Activated naive CD4-positive, alpha-beta T cell treated with anti-CD3 and anti-CD28 coated beads, Interleukin-2, amount 10 ng/mL, durations not matched to agents 7 days and 5 days (primary cell): ENCODE measurements around the gene LYRM2.
"Not testable (repeated sequence)": the region's sequence is repeated elsewhere in the genome, so short reads cannot be mapped to it uniquely, and the experiment has no call there.

ENCODE experiments used
- CTCF ChIA-PET: fragments of 350-600 bp; sonication (Branson Sonifier 250); formaldehyde crosslinking; loops from one replicate; lab custom pipeline; 2021; ENCODE audit warnings: antibody characterized with exemption; lab: Charles Lee
- DNase-seq: peaks from one replicate; pipeline ENCODE4 v3.0.0-alpha.2; 2020
- H3K27ac Mint-ChIP-seq: one replicate; pipeline ENCODE4 v1.8.0; 2021; ENCODE audit warnings: mild to moderate bottlenecking, moderate library complexity, mixed read lengths
- H3K27me3 Mint-ChIP-seq: one replicate; pipeline ENCODE4 v1.8.0; 2021; ENCODE audit warnings: mild to moderate bottlenecking, mixed read lengths
- H3K36me3 Mint-ChIP-seq: one replicate; pipeline ENCODE4 v1.8.0; 2021; ENCODE audit warnings: mixed read lengths
- H3K4me1 Mint-ChIP-seq: one replicate; pipeline ENCODE4 v1.8.0; 2021; ENCODE audit warnings: mixed read lengths
- H3K4me3 Mint-ChIP-seq: one replicate; pipeline ENCODE4 v1.8.0; 2021; ENCODE audit warnings: mild to moderate bottlenecking, moderate library complexity, mixed read lengths
- H3K9me3 Mint-ChIP-seq: one replicate; pipeline ENCODE4 v1.8.0; 2021; ENCODE audit warnings: mixed read lengths

The LYRM2 gene

DNA sequence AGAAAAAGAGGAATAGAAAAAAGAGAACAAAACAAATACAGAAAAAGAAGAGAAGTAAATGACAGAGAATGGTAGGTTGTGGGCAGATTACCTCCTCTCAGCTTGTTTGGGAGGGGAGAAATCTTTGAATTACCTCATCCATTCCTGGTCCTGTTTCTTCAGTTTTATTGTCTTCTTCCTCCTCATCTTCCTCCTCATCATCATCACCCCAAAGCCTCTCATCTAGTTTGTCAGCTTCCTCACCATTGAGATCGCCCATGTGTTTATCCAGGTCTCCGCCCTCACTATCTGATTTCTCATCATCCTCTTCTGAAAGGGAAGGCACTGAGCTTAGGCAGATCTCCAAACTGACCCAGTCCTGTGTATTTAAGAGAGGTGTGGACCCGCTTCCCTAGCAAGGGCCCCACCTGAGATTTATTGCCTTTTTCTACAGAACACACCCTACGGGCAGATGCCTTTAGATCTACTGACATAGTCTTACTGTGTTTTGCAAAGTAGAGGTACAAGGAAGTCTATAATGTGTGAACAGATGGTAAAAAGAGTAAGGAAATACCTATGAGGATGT is 24.2 kb upstream of the LYRM2 start:
- Mint-ChIP-seq H3K4me3 (no peak overlapping the region), H3K4me1 (peaks cover 3% of the 10 kb centered on the region), H3K27me3 (no peaks in the 10 kb centered on the region), H3K36me3 (peaks cover 54% of the 10 kb centered on the region), H3K27ac (peak overlapping the region; percentile 69), H3K9me3 (no peaks in the 10 kb centered on the region)
- CTCF ChIA-PET = no interaction called here
- DNase-seq = no peak

DNA sequence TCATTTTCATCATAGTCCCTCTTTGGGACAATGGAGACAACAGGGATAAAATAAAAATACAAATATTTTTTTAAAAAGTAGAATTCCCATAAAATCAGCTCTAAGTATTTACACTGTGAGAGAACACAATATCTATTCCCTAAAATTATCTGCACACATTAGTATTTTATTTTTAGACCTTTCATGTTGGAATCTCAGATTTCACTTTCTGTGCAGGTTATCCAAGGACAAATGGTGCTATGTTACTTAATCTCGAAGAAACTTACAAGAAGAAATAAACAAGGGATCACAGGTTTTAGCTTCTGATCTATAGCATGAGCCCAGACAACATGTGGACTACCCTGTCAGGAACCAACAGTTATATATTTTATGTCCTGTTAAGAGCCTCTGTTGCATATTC is 23.0 kb upstream of the LYRM2 start:
- no peak for DNase-seq
- Mint-ChIP-seq H3K36me3 (peaks cover 61% of the 10 kb centered on the region), H3K9me3 (no peaks in the 10 kb centered on the region), H3K4me3 (no peak overlapping the region), H3K27ac (no peak overlapping the region), H3K4me1 (peaks cover 3% of the 10 kb centered on the region), H3K27me3 (no peaks in the 10 kb centered on the region)
- CTCF ChIA-PET = no interaction called here

DNA sequence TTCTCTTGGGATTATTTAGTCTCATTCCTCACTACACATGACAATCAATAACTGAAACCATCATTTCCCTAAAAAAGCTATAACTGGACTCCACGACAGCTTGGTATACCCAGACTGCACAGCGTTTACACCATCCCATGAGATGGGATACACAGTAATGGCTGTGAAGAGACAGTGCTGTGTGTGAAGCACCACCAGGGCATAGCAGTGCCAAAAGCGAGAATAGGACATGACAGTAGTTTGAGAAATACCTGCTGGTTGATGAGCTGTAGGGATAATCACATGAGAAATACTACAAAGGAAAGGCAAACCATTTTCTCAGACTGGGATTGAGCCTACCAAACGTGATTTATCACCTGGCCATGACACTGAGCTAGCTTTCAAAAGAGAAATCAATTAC is 22.4 kb upstream of the LYRM2 start:
- CTCF ChIA-PET = no interaction called here
- no peak overlapping the region for H3K27ac Mint-ChIP-seq

DNA sequence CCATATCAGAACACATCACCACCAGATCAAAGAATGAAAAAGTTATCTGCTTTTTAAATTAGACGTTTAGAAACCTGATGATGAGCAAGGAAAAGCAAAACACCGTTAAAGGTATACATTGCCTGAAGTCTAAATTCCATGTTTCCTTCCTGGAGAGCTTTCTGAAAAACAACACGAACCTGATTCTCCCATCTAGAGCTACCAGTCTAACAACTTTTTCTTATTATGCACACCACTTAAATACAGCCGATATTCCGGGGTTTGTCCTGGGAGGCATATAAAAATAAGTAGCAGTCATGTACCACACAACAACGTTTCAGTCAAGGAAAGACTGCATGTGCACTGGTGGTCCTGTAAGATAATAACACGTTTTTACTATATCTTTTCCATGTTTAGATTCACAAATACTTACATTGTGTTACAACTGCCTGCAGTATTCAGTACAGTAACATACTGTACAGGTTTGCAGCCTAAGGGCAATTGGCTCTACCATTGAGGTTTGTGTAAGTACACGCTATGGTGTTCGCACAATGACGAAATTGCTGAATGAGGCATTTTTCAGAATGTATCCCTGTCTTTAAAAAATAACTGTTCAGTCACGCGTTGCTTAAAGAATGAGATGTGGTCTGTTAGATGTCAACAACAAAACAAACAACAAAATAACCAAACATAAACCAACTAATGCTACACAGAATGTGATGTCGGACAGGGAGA is 19.1 kb upstream of the LYRM2 start:
- DNase-seq = no peak
- Mint-ChIP-seq H3K36me3 (peaks cover 61% of the 10 kb centered on the region), H3K9me3 (no peaks in the 10 kb centered on the region), H3K27ac (no peak overlapping the region), H3K27me3 (no peaks in the 10 kb centered on the region), H3K4me3 (no peak overlapping the region), H3K4me1 (no peaks in the 10 kb centered on the region)
- CTCF ChIA-PET = interaction anchor here (0.6 kb wide), 1 partner anchor 80 kb away, joined by 3 read pairs; no protein-coding TSS in a partner anchor

More for the DNA sequence above, 22.4 kb upstream of the LYRM2 start:
- Mint-ChIP-seq H3K4me1 (peaks cover 3% of the 10 kb centered on the region), H3K36me3 (peaks cover 61% of the 10 kb centered on the region), H3K27me3 (no peaks in the 10 kb centered on the region), H3K9me3 (no peaks in the 10 kb centered on the region), H3K4me3 (no peak overlapping the region)
- DNase-seq = no peak

DNA sequence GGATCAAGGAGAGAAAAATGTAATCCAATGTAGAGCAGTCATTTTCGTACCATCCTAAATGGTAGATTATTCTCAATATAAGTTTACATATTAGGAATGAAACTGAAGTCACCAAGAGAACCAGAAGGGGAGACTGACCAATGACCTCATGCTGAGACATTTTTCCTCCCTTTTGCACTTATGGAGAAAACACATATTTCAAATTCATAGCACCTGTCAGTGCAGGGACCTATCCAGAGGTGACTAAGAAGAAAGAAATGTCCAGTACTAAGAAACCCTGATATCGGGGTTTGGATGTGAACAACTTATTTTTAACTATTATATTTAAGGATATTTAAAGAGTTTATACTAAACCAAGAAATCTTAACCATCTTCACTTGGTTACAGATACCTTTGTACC is 16.6 kb upstream of the LYRM2 start:
- no peaks in the 10 kb centered on the region for H3K4me1 Mint-ChIP-seq
- CTCF ChIA-PET = no interaction called here
- DNase-seq = no peak
- H3K36me3 Mint-ChIP-seq = peaks cover 56% of the 10 kb centered on the region
- H3K27ac Mint-ChIP-seq = no peak overlapping the region
- H3K27me3 Mint-ChIP-seq = no peaks in the 10 kb centered on the region
- no peaks in the 10 kb centered on the region for H3K9me3 Mint-ChIP-seq
- no peak overlapping the region for H3K4me3 Mint-ChIP-seq

DNA sequence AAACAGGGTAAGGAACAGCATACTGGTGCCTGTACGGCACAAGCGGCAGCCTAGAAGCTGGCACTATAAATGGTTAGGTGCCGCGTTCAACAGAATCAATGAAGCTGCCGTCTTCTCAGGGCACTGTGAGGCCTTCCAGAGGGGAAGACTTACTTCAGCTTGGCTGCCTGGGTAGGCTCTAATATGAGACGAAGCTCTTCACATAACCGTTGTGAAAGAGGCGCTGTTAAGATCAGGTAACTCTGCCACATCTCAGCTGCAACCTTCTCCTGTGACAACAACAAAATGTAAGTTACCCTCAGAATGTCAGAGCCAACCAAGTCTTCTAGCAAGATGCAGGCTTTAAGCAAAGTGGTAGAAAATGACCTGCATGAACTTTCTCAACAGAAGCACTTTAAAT is 12.0 kb upstream of the LYRM2 start:
- Mint-ChIP-seq H3K27me3 (no peaks in the 10 kb centered on the region), H3K36me3 (peaks cover 47% of the 10 kb centered on the region), H3K4me1 (no peaks in the 10 kb centered on the region), H3K4me3 (no peak overlapping the region), H3K9me3 (no peaks in the 10 kb centered on the region), H3K27ac (no peak overlapping the region)
- DNase-seq = no peak
- CTCF ChIA-PET = no interaction called here

DNA sequence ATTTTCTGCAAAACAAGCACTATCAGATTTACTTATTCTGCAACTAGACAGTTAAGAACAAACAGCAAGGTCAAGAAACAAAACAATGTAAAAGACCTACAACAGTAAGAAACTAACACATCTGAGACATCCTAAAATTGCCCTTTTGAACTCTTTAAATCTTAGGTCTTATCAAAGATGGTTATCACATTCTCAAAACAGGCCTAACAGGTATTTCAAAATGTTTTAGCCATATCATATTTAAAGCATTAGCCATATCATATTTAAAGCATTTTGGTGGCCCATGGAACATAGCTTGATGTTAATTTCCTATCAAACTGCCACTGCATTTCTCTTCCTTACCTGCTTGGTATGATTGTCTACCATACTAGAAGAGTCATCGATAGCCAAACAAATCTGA is 11.1 kb upstream of the LYRM2 start:
- Mint-ChIP-seq H3K4me1 (no peaks in the 10 kb centered on the region), H3K9me3 (no peaks in the 10 kb centered on the region), H3K27me3 (no peaks in the 10 kb centered on the region), H3K27ac (no peak overlapping the region), H3K4me3 (no peak overlapping the region), H3K36me3 (peaks cover 48% of the 10 kb centered on the region)
- no peak for DNase-seq
- CTCF ChIA-PET = no interaction called here

DNA sequence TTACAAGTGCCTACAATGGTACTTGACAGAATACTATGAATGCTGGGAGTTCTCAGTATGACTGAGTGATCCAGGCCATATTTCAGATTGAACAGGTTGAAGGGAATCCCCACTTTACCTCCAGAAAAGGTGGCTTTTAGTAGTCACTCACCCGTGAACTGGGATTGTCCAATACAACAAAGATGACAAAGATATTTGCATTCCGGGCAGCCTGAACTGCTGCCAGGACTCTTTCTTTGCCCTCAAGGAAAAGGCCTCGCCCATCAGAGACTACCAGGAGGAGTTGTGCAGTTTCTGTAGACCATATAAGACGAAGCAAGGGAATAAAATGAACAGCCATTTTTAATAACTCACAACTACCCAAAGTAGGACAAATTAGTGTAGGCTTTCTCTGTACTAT is 6.3 kb upstream of the LYRM2 start:
- Mint-ChIP-seq H3K27me3 (no peaks in the 10 kb centered on the region), H3K9me3 (no peaks in the 10 kb centered on the region), H3K4me1 (no peaks in the 10 kb centered on the region), H3K36me3 (peaks cover 44% of the 10 kb centered on the region), H3K27ac (no peak overlapping the region), H3K4me3 (no peak overlapping the region)
- CTCF ChIA-PET = no interaction called here
- DNase-seq = no peak

DNA sequence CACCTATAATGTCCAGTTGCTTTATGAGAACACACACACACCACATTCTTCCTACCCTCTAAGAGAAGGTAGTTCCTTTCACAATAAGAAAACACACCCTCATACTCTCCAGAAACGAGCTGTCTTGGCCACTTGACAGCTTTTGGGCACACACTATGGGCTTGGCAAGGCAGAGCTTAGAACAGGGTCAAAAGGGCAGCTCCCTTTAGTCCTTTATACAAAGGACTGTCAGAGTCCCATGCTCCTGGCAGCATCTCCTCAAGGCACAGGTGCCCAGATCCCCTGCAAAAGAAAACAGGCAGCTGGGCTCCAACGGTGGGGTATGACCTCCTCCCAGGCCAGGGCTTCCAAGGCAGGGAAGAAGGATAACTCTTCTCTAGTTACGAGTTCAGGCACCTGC is 4.9 kb upstream of the LYRM2 start:
- Mint-ChIP-seq H3K27ac (no peak overlapping the region), H3K36me3 (peaks cover 42% of the 10 kb centered on the region), H3K4me3 (no peak overlapping the region), H3K9me3 (no peaks in the 10 kb centered on the region), H3K27me3 (no peaks in the 10 kb centered on the region), H3K4me1 (peaks cover 13% of the 10 kb centered on the region)
- DNase-seq = no peak
- CTCF ChIA-PET = no interaction called here

DNA sequence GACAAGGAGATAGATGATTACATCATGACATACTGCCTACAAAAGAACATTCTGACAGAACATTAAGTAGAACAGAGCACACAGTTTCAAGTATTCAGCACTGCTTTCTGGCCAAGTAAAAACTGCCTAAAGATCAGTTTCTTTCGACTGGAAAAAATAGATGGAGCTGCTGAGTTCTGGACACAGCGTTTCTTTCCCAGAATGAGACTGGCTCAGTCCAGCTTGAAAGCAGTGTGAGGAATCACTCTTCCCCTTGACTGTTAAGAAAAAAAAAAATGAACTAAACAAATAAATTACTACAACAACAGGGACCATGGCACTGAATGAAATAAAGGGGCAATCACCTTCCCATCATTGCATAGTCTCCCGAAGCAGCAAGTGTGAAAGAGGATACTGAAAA is 4.4 kb upstream of the LYRM2 start:
- Mint-ChIP-seq H3K27me3 (no peaks in the 10 kb centered on the region), H3K36me3 (peaks cover 40% of the 10 kb centered on the region), H3K4me3 (no peak overlapping the region), H3K27ac (no peak overlapping the region), H3K4me1 (peaks cover 18% of the 10 kb centered on the region), H3K9me3 (no peaks in the 10 kb centered on the region)
- no peak for DNase-seq
- CTCF ChIA-PET = no interaction called here

DNA sequence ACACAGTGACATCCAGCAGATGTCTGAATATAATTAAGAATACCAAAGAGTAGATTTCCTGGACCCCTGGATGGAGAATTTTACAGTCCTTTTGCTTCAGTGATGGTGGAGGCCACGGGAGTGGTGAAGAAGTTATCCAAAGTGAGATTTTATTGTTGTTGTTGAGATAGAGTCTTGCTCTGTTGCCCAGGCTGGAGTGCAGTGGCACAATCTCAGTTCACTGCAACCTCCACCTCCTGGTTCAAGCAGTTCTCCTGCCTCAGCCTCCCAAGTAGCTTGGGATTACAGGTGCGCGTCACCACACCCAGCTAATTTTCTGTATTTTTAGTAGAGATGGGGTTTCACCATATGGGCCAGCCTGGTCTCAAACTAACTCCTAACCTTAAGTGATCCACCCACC is 3.0 kb upstream of the LYRM2 start:
- H3K27me3 Mint-ChIP-seq, H3K27ac Mint-ChIP-seq, H3K9me3 Mint-ChIP-seq, CTCF ChIA-PET, H3K4me3 Mint-ChIP-seq, DNase-seq: not testable (repeated sequence)
- Mint-ChIP-seq H3K4me1 (peaks cover 29% of the 10 kb centered on the region), H3K36me3 (peaks cover 41% of the 10 kb centered on the region)

DNA sequence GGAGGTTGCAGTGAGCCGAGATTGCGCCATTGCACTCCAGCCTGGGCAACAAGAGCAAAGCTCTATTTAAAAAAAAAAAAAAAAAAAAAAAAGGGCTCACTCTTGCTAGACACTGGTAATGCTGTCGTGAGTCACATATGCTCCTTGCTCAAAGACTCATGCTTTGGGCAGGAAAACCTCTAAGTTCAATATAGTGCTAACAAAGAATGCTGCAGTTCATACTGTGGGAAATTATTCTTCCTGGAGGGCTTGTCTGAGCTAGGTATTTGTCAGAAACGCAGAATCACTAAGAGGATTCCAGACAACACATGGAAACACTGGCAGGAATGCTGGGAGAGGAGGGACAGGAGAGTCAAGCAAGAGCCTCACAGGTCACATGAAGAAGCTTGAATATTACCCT is 2.3 kb upstream of the LYRM2 start:
- CTCF ChIA-PET = interaction anchor here (0.7 kb wide), 1 partner anchor 359 kb away, joined by 3 read pairs; no protein-coding TSS in a partner anchor
- Mint-ChIP-seq H3K27me3 (no peaks in the 10 kb centered on the region), H3K4me1 (peaks cover 35% of the 10 kb centered on the region), H3K36me3 (peaks cover 46% of the 10 kb centered on the region), H3K9me3 (no peaks in the 10 kb centered on the region), H3K4me3 (no peak overlapping the region), H3K27ac (no peak overlapping the region)
- no peak for DNase-seq

DNA sequence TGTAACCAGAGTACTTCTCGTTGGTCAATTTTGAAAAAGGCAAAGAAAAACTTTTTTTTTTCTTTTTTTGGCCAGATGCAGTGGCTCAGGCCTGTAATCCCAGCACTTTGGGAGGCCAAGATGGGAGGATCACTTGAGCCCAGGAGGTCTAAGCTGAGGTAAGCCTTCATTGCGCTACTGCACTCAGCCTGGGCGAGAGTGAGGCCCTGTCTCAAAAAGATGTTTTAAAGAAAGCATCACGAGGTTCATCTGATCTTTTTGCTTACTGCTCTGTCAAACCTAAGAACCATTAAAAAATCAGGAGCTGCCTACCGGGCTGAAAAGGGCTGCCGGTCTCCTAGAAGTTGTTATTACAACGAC is 607 bp downstream of the LYRM2 start:
- Mint-ChIP-seq H3K4me3 (peak overlapping the region; percentile 91), H3K27me3 (no peaks in the 10 kb centered on the region), H3K4me1 (peaks cover 38% of the 10 kb centered on the region), H3K27ac (peak overlapping the region; percentile 97), H3K9me3 (no peaks in the 10 kb centered on the region), H3K36me3 (peaks cover 46% of the 10 kb centered on the region)
- CTCF ChIA-PET = interaction anchor here (1.0 to 1.9 kb wide), 2 partner anchors 28 to 155 kb away, joined by 3 to 6 read pairs; no protein-coding TSS in a partner anchor
- no peak for DNase-seq

DNA sequence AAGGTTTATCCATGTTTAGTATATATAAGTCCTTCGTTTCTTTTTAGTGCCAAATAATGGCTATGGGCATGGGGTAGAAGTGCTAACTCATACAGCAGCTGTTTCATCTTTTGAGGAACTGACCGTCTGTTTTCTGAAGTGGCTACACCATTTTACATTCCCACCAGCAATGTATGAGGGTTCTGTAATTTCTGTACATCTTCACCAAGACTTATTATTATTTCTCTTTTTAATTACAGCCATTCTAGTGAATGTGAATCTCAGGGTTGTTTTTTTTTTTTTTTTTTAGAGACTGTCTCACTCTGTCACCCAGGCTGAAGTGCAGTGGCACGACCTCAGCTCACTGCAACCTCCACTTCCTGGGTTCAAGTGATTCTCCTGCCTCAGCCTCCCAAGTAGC is 2.1 kb downstream of the LYRM2 start:
- not testable (repeated sequence) for H3K27ac Mint-ChIP-seq, DNase-seq, H3K9me3 Mint-ChIP-seq, H3K27me3 Mint-ChIP-seq, H3K4me3 Mint-ChIP-seq
- peaks cover 38% of the 10 kb centered on the region for H3K4me1 Mint-ChIP-seq
- peaks cover 46% of the 10 kb centered on the region for H3K36me3 Mint-ChIP-seq
- CTCF ChIA-PET = interaction anchor here (1.1 kb wide), 1 partner anchor 204 kb away, joined by 3 read pairs; the partner anchor contains the start of gene ANKRD6

DNA sequence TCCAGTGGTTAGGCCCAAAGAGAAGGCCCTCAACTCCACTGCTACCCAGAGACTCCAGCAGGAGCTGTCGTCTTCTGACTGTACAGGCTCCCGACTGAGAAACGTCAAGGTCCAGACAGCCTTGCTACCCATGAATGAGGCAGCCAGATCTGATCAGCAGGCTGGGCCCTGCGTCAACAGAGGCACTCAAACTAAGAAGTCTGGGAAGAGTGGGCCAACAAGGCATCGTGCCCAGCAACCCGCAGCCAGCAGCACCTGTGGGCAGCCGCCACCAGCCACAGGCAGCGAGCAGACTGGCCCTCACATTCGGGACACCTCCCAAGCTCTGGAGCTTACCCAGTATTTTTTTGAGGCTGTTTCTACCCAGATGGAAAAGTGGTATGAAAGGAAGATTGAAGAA is 8.1 kb downstream of the LYRM2 start:
- H3K27me3 Mint-ChIP-seq = no peaks in the 10 kb centered on the region
- H3K4me1 Mint-ChIP-seq = peaks cover under 1% of the 10 kb centered on the region
- peaks cover 15% of the 10 kb centered on the region for H3K36me3 Mint-ChIP-seq
- H3K4me3 Mint-ChIP-seq = no peak overlapping the region
- no peak for DNase-seq
- H3K27ac Mint-ChIP-seq = no peak overlapping the region
- no peaks in the 10 kb centered on the region for H3K9me3 Mint-ChIP-seq
- CTCF ChIA-PET = no interaction called here
